Lower leg skin (tissue), 3 donors: ENCODE measurements around the gene LMF2.

ENCODE experiments used
- CTCF ChIP-seq, 3 donors: fragments of 450-650 bp; IDR thresholded peaks; one replicate each; pipeline ENCODE4 v1.5.1; 2016; ENCODE audit warnings: antibody characterized with exemption in 3 of 3, mild to moderate bottlenecking in 3 of 3, moderate library complexity in 2 of 3
- POLR2A ChIP-seq, 2 donors: fragments of 450-650 bp; IDR thresholded peaks; one replicate each; pipeline ENCODE4 v1.6.1; 2016 to 2017; ENCODE audit warnings: antibody characterized with exemption in 2 of 2, mild to moderate bottlenecking in 1 of 2, moderate library complexity in 1 of 2

- TF ChIP-seq POLR2A (IDR thresholded peaks at IDR 0.05): no peak
- TF ChIP-seq CTCF (IDR thresholded peaks at IDR 0.05): no peak
These were observed 45.4 kb downstream of the LMF2 start for GRCh38 chr22:50461979-50462540.
